BLaER1 treated with 17β-estradiol and CSF1 and Interleukin-3, amounts not matched to agents 10 nM and 100 nM (cell line): ENCODE measurements around the gene FBLN5.

Experiments used
- H3K27ac ChIP-seq, 11 experiments: shearing (Covaris generic); formaldehyde crosslinking; 2 replicates each; pipeline ENCODE4 v1.8.1; 2022
- H3K27me3 ChIP-seq, 11 experiments: shearing (Covaris generic); formaldehyde crosslinking; 2 replicates each; pipeline ENCODE4 v1.8.1; 2022
- H3K36me3 ChIP-seq, 11 experiments: shearing (Covaris generic); formaldehyde crosslinking; 2 replicates each; pipeline ENCODE4 v1.8.1; 2022
- H3K4me1 ChIP-seq, 10 experiments: shearing (Covaris generic); formaldehyde crosslinking; 2 replicates each; pipeline ENCODE4 v1.8.1; 2022
- H3K4me2 ChIP-seq, 11 experiments: shearing (Covaris generic); formaldehyde crosslinking; 2 replicates each; pipeline ENCODE4 v1.8.1; 2022
- H3K4me3 ChIP-seq, 10 experiments: shearing (Covaris generic); formaldehyde crosslinking; 2 replicates each; pipeline ENCODE4 v1.8.1; 2022
- H3K9ac ChIP-seq, 11 experiments: shearing (Covaris generic); formaldehyde crosslinking; 2 replicates each; pipeline ENCODE4 v1.8.1; 2022
- H3K9me3 ChIP-seq, 11 experiments: shearing (Covaris generic); formaldehyde crosslinking; replicated peaks in 1 of 11; 2 replicates each; pipeline ENCODE4 v1.8.1; 2022
- H4K20me1 ChIP-seq, 11 experiments: shearing (Covaris generic); formaldehyde crosslinking; 2 replicates each; pipeline ENCODE4 v1.8.1; 2022
- Cebpa-rat ChIP-seq, 11 experiments: shearing (Covaris generic); IDR thresholded peaks; 2 replicates each; pipeline ENCODE4 v1.8.1; 2022

FBLN5 gene

GRCh38 chr14:91839749-91840148 lies 107.7 kb downstream of the FBLN5 start:
- Histone ChIP-seq H3K27ac (no peak overlapping the region), H3K27me3 (no peaks in the 10 kb centered on the region), H3K9me3 (peaks cover 6 to 18% (median 10%) of the 10 kb centered on the region in 11 experiments; a peak in 19 of 22 replicates), H3K36me3 (no peaks in the 10 kb centered on the region), H3K9ac (no peak overlapping the region), H4K20me1 (no peaks in the 10 kb centered on the region), H3K4me2 (no peak overlapping the region), H3K4me1 (peaks cover 0 to 22% (median 6%) of the 10 kb centered on the region in 10 experiments; a peak in 9 of 20 replicates), H3K4me3 (no peak overlapping the region)
- no peak for TF ChIP-seq Cebpa-rat (IDR thresholded peaks at IDR 0.05)

DNA sequence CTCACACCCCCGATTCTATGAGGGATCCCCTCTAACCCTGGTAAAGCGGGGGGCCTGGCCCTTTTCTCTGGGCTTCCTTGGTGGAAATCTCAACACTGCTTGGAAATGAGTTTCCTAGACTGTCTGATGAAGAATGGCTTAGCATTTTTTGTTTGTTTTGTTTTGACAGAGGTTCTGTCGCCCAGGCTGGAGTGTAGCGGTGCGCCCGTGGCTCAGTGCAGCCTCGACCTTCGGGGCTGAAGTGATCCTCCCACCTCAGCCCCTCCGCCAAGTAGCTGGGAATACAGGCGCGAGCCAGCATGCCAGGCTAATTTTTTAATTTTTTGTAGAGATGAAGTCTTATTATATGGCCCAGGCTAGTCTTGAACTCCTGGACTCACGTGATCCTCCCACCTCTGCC lies 110.4 kb downstream of the FBLN5 start:
- Histone ChIP-seq H3K4me3 (no peak overlapping the region), H3K27me3 (no peaks in the 10 kb centered on the region), H3K9ac (no peak overlapping the region), H3K36me3 (no peaks in the 10 kb centered on the region), H4K20me1 (no peaks in the 10 kb centered on the region), H3K4me1 (peaks cover 0 to 2% (median 0%) of the 10 kb centered on the region in 10 experiments; a peak in 1 of 20 replicates), H3K4me2 (no peak overlapping the region), H3K27ac (no peak overlapping the region), H3K9me3 (peaks cover 6 to 18% (median 10%) of the 10 kb centered on the region in 11 experiments; a peak in 19 of 22 replicates)
- no peak for TF ChIP-seq Cebpa-rat (IDR thresholded peaks at IDR 0.05)

- no peak overlapping the region for H3K4me2 ChIP-seq
- no peak overlapping the region for H3K27ac ChIP-seq
- no peak overlapping the region for H3K9ac ChIP-seq
Measured at GRCh38 chr14:91835920-91836843, 111.3 kb downstream of the FBLN5 start.

GRCh38 chr14:91835197-91835919 lies 112.1 kb downstream of the FBLN5 start:
- Histone ChIP-seq H3K4me2 (no peak overlapping the region), H3K4me3 (no peak overlapping the region), H3K4me1 (no peaks in the 10 kb centered on the region), H4K20me1 (no peaks in the 10 kb centered on the region), H3K36me3 (no peaks in the 10 kb centered on the region), H3K27me3 (no peaks in the 10 kb centered on the region), H3K9me3 (peaks cover 6 to 18% (median 10%) of the 10 kb centered on the region in 11 experiments; a peak in 19 of 22 replicates), H3K27ac (no peak overlapping the region), H3K9ac (no peak overlapping the region)
- no peak for TF ChIP-seq Cebpa-rat (IDR thresholded peaks at IDR 0.05)

More at GRCh38 chr14:91835920-91836843, 111.3 kb downstream of the FBLN5 start:
- no peak overlapping the region for H3K4me3 ChIP-seq
- TF ChIP-seq Cebpa-rat (IDR thresholded peaks at IDR 0.05): no peak
- H3K27me3 ChIP-seq: no peaks in the 10 kb centered on the region
- H3K9me3 ChIP-seq: peaks cover 6 to 18% (median 10%) of the 10 kb centered on the region in 11 experiments; a peak in 19 of 22 replicates
- H3K36me3 ChIP-seq: no peaks in the 10 kb centered on the region
- no peaks in the 10 kb centered on the region for H3K4me1 ChIP-seq
- no peaks in the 10 kb centered on the region for H4K20me1 ChIP-seq

GRCh38 chr14:91834571-91834970 lies 112.9 kb downstream of the FBLN5 start:
- Histone ChIP-seq H3K36me3 (no peaks in the 10 kb centered on the region), H3K27me3 (no peaks in the 10 kb centered on the region), H4K20me1 (no peaks in the 10 kb centered on the region), H3K4me3 (no peak overlapping the region), H3K4me1 (no peaks in the 10 kb centered on the region), H3K4me2 (no peak overlapping the region), H3K9ac (no peak overlapping the region), H3K27ac (no peak overlapping the region), H3K9me3 (peaks cover 6 to 18% (median 9%) of the 10 kb centered on the region in 11 experiments; a peak in 19 of 22 replicates)
- TF ChIP-seq Cebpa-rat (IDR thresholded peaks at IDR 0.05): no peak

DNA sequence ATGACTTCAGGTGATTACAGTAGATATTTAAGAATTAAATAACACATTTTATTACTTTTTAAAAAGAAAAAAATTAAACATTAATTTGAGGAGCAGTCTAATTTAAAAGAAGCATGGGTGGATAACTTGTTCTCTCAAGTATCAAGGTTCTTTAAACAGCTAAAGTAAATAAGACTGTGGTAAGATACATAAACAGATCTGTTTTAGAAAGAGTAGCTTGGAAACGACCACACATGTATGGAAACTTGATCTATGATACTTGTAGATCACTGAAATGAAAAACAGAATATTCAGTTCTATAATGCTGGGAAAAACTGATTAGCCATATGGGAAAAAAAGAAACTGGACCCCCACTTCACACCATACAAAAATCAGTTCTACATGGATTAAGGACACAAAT lies 116.2 kb downstream of the FBLN5 start:
- Histone ChIP-seq H3K36me3 (no peaks in the 10 kb centered on the region), H3K27me3 (no peaks in the 10 kb centered on the region), H3K27ac (no peak overlapping the region), H4K20me1 (no peaks in the 10 kb centered on the region), H3K9ac (no peak overlapping the region), H3K4me2 (no peak overlapping the region), H3K4me1 (no peaks in the 10 kb centered on the region), H3K9me3 (peaks cover 7 to 10% (median 8%) of the 10 kb centered on the region in 11 experiments; a peak in 19 of 22 replicates), H3K4me3 (no peak overlapping the region)
- no peak for TF ChIP-seq Cebpa-rat (IDR thresholded peaks at IDR 0.05)

- TF ChIP-seq Cebpa-rat (IDR thresholded peaks at IDR 0.05): no peak
- Histone ChIP-seq H3K9ac (no peak overlapping the region), H3K4me3 (no peak overlapping the region), H3K9me3 (peaks cover 2 to 6% (median 2%) of the 10 kb centered on the region in 11 experiments; a peak in 19 of 22 replicates), H4K20me1 (no peaks in the 10 kb centered on the region), H3K27me3 (no peaks in the 10 kb centered on the region), H3K4me2 (no peak overlapping the region), H3K27ac (no peak overlapping the region), H3K4me1 (no peaks in the 10 kb centered on the region), H3K36me3 (no peaks in the 10 kb centered on the region)
Measured at GRCh38 chr14:91830777-91831176, 116.7 kb downstream of the FBLN5 start.

DNA sequence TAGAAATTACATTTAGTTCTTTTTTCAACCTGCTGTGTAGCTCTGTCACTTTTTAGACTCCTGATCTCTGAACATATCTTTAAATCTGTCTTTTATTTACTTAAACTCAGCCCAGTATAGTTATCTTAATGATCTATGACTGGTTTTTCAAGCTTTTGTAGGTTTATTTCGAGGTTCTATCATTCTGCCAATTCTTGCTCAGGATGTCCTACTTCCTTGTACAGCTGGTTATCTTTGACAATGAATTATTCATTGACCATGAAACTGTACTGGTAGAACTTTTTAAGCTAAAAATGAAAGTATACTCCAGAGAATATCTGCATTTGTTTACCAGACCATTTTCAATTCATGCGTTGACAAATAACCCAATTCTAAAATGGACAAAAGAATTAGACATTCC lies 118.0 kb downstream of the FBLN5 start:
- Histone ChIP-seq H4K20me1 (no peaks in the 10 kb centered on the region), H3K4me1 (no peaks in the 10 kb centered on the region), H3K27me3 (no peaks in the 10 kb centered on the region), H3K9me3 (0 out of 22 replicates have a peak, but pooled peaks cover 0 to 3% (median 0%) of the 10 kb centered on the region in 11 experiments), H3K9ac (no peak overlapping the region), H3K27ac (no peak overlapping the region), H3K36me3 (no peaks in the 10 kb centered on the region), H3K4me3 (no peak overlapping the region), H3K4me2 (no peak overlapping the region)
- TF ChIP-seq Cebpa-rat (IDR thresholded peaks at IDR 0.05): no peak

- no peak for TF ChIP-seq Cebpa-rat (IDR thresholded peaks at IDR 0.05)
- no peaks in the 10 kb centered on the region for H3K36me3 ChIP-seq
- no peaks in the 10 kb centered on the region for H3K4me1 ChIP-seq
- H3K4me3 ChIP-seq: no peak overlapping the region
- H4K20me1 ChIP-seq: no peaks in the 10 kb centered on the region
- no peaks in the 10 kb centered on the region for H3K27me3 ChIP-seq
- H3K4me2 ChIP-seq: no peak overlapping the region
- H3K9me3 ChIP-seq: 0 out of 22 replicates have a peak, but pooled peaks cover 0 to 3% (median 0%) of the 10 kb centered on the region in 11 experiments
- no peak overlapping the region for H3K27ac ChIP-seq
- H3K9ac ChIP-seq: no peak overlapping the region
Measured at GRCh38 chr14:91827746-91828145, 119.7 kb downstream of the FBLN5 start.
